Activated naive CD8-positive, alpha-beta T cell treated with anti-CD3 and anti-CD28 coated beads for 36 hours (primary cell): ENCODE results near the gene PPP4R1. TPM values are rescaled to one million over a fixed set of nuclear protein-coding genes. Genes with fewer than 3 reads are reported as not detected.

Source experiments
- DNase-seq: peaks from one replicate; pipeline ENCODE4 v3.0.0; 2021
- H3K27ac Mint-ChIP-seq: one replicate; pipeline ENCODE4 v1.8.0; 2022; ENCODE audit warnings: mild to moderate bottlenecking, moderate library complexity, mixed read lengths
- H3K27me3 Mint-ChIP-seq: one replicate; pipeline ENCODE4 v1.8.0; 2022; ENCODE audit warnings: mild to moderate bottlenecking, mixed read lengths
- H3K36me3 Mint-ChIP-seq: one replicate; pipeline ENCODE4 v1.8.0; 2021; ENCODE audit warnings: mild to moderate bottlenecking, mixed read lengths
- H3K4me1 Mint-ChIP-seq: one replicate; pipeline ENCODE4 v1.8.0; 2021; ENCODE audit warnings: mixed read lengths
- H3K4me3 Mint-ChIP-seq: one replicate; pipeline ENCODE4 v1.8.0; 2022; ENCODE audit warnings: mild to moderate bottlenecking, moderate library complexity, mixed read lengths
- H3K9me3 Mint-ChIP-seq: one replicate; pipeline ENCODE4 v1.8.0; 2022; ENCODE audit warnings: mixed read lengths
- total RNA-seq, 2 experiments: library from RNA; stranded (reverse); gene quantifications; one replicate each; pipeline ENCODE4 v1.2.3, GENCODE V29; 2021

The PPP4R1 gene
- total RNA-seq, 2 experiments from 2014 or later = 33.7 to 37.7 TPM

GRCh38 chr18:9586814-9587213, 27.5 kb downstream of the PPP4R1 start:
- Mint-ChIP-seq H3K4me3 (no peak overlapping the region), H3K36me3 (peaks cover 48% of the 10 kb centered on the region), H3K27me3 (no peaks in the 10 kb centered on the region), H3K27ac (no peak overlapping the region), H3K4me1 (no peaks in the 10 kb centered on the region), H3K9me3 (peaks cover 2% of the 10 kb centered on the region)
- no peak for DNase-seq

- peaks cover 5% of the 10 kb centered on the region for H3K9me3 Mint-ChIP-seq
- no peaks in the 10 kb centered on the region for H3K4me1 Mint-ChIP-seq
- H3K4me3 Mint-ChIP-seq = no peak overlapping the region
- no peaks in the 10 kb centered on the region for H3K27me3 Mint-ChIP-seq
- peaks cover 40% of the 10 kb centered on the region for H3K36me3 Mint-ChIP-seq
- H3K27ac Mint-ChIP-seq = no peak overlapping the region
- DNase-seq = no peak
These were observed 32.7 kb downstream of the PPP4R1 start for GRCh38 chr18:9581667-9582066.

GRCh38 chr18:9578306-9578705, 36.1 kb downstream of the PPP4R1 start:
- H3K27me3 Mint-ChIP-seq = no peaks in the 10 kb centered on the region
- peaks cover 27% of the 10 kb centered on the region for H3K36me3 Mint-ChIP-seq
- no peak for DNase-seq
- H3K9me3 Mint-ChIP-seq = peaks cover 5% of the 10 kb centered on the region
- H3K4me1 Mint-ChIP-seq = no peaks in the 10 kb centered on the region
- H3K27ac Mint-ChIP-seq = no peak overlapping the region
- H3K4me3 Mint-ChIP-seq = no peak overlapping the region

- Mint-ChIP-seq H3K4me3 (no peak overlapping the region), H3K4me1 (no peaks in the 10 kb centered on the region), H3K9me3 (peaks cover 5% of the 10 kb centered on the region), H3K27ac (no peak overlapping the region), H3K36me3 (peaks cover 19% of the 10 kb centered on the region), H3K27me3 (no peaks in the 10 kb centered on the region)
- DNase-seq = no peak
These were observed 37.0 kb downstream of the PPP4R1 start for GRCh38 chr18:9577361-9577760.

- Mint-ChIP-seq H3K4me1 (no peaks in the 10 kb centered on the region), H3K9me3 (no peaks in the 10 kb centered on the region)
These were observed 38.8 kb downstream of the PPP4R1 start for GRCh38 chr18:9575558-9575957.

GRCh38 chr18:9574473-9575115, 39.8 kb downstream of the PPP4R1 start:
- Mint-ChIP-seq H3K4me3 (no peak overlapping the region), H3K4me1 (no peaks in the 10 kb centered on the region), H3K27ac (no peak overlapping the region), H3K36me3 (peaks cover 3% of the 10 kb centered on the region), H3K27me3 (no peaks in the 10 kb centered on the region), H3K9me3 (no peaks in the 10 kb centered on the region)
- DNase-seq = no peak

More at GRCh38 chr18:9575558-9575957, 38.8 kb downstream of the PPP4R1 start:
- peak; percentile 2 for DNase-seq
- no peak overlapping the region for H3K27ac Mint-ChIP-seq
- no peaks in the 10 kb centered on the region for H3K27me3 Mint-ChIP-seq
- peaks cover 1% of the 10 kb centered on the region for H3K36me3 Mint-ChIP-seq
- H3K4me3 Mint-ChIP-seq = no peak overlapping the region

- no peak overlapping the region for H3K27ac Mint-ChIP-seq
- DNase-seq = no peak
- H3K4me3 Mint-ChIP-seq = no peak overlapping the region
- H3K27me3 Mint-ChIP-seq = no peaks in the 10 kb centered on the region
- H3K36me3 Mint-ChIP-seq = peaks cover 5% of the 10 kb centered on the region
- H3K9me3 Mint-ChIP-seq = no peaks in the 10 kb centered on the region
- no peaks in the 10 kb centered on the region for H3K4me1 Mint-ChIP-seq
These were observed 42.8 kb downstream of the PPP4R1 start for GRCh38 chr18:9571546-9571945.

GRCh38 chr18:9570255-9570654, 44.1 kb downstream of the PPP4R1 start:
- DNase-seq = no peak
- Mint-ChIP-seq H3K27me3 (no peaks in the 10 kb centered on the region), H3K36me3 (peaks cover 5% of the 10 kb centered on the region), H3K4me3 (no peak overlapping the region), H3K27ac (no peak overlapping the region), H3K4me1 (no peaks in the 10 kb centered on the region), H3K9me3 (no peaks in the 10 kb centered on the region)

- H3K27me3 Mint-ChIP-seq = no peaks in the 10 kb centered on the region
- H3K36me3 Mint-ChIP-seq = peaks cover 5% of the 10 kb centered on the region
- no peak overlapping the region for H3K4me3 Mint-ChIP-seq
- H3K27ac Mint-ChIP-seq = no peak overlapping the region
- no peak for DNase-seq
- H3K4me1 Mint-ChIP-seq = no peaks in the 10 kb centered on the region
- H3K9me3 Mint-ChIP-seq = no peaks in the 10 kb centered on the region
These were observed 45.2 kb downstream of the PPP4R1 start for GRCh38 chr18:9569178-9569577.

GRCh38 chr18:9568186-9568585, 46.2 kb downstream of the PPP4R1 start:
- Mint-ChIP-seq H3K4me3 (no peak overlapping the region), H3K9me3 (no peaks in the 10 kb centered on the region), H3K4me1 (no peaks in the 10 kb centered on the region), H3K27me3 (no peaks in the 10 kb centered on the region), H3K27ac (no peak overlapping the region), H3K36me3 (peaks cover 5% of the 10 kb centered on the region)
- no peak for DNase-seq

- no peaks in the 10 kb centered on the region for H3K27me3 Mint-ChIP-seq
- no peak overlapping the region for H3K27ac Mint-ChIP-seq
- no peaks in the 10 kb centered on the region for H3K9me3 Mint-ChIP-seq
- H3K4me1 Mint-ChIP-seq = no peaks in the 10 kb centered on the region
- no peak for DNase-seq
- peaks cover 10% of the 10 kb centered on the region for H3K36me3 Mint-ChIP-seq
- no peak overlapping the region for H3K4me3 Mint-ChIP-seq
These were observed 49.0 kb downstream of the PPP4R1 start for GRCh38 chr18:9565407-9565806.

GRCh38 chr18:9563331-9563730, 51.0 kb downstream of the PPP4R1 start:
- Mint-ChIP-seq H3K4me3 (no peak overlapping the region), H3K4me1 (no peaks in the 10 kb centered on the region), H3K36me3 (peaks cover 6% of the 10 kb centered on the region), H3K27ac (no peak overlapping the region), H3K27me3 (no peaks in the 10 kb centered on the region), H3K9me3 (no peaks in the 10 kb centered on the region)
- DNase-seq = no peak

GRCh38 chr18:9562584-9562983, 51.8 kb downstream of the PPP4R1 start:
- no peak for DNase-seq
- Mint-ChIP-seq H3K4me1 (no peaks in the 10 kb centered on the region), H3K9me3 (no peaks in the 10 kb centered on the region), H3K27ac (no peak overlapping the region), H3K4me3 (no peak overlapping the region), H3K27me3 (no peaks in the 10 kb centered on the region), H3K36me3 (peaks cover 6% of the 10 kb centered on the region)

- Mint-ChIP-seq H3K4me3 (no peak overlapping the region), H3K9me3 (no peaks in the 10 kb centered on the region), H3K27ac (no peak overlapping the region)
These were observed 52.6 kb downstream of the PPP4R1 start for GRCh38 chr18:9561759-9562158.

GRCh38 chr18:9559253-9559652, 55.1 kb downstream of the PPP4R1 start:
- Mint-ChIP-seq H3K9me3 (no peaks in the 10 kb centered on the region), H3K36me3 (peaks cover 19% of the 10 kb centered on the region), H3K4me1 (no peaks in the 10 kb centered on the region), H3K27ac (no peak overlapping the region), H3K4me3 (no peak overlapping the region), H3K27me3 (no peaks in the 10 kb centered on the region)
- no peak for DNase-seq

More at GRCh38 chr18:9561759-9562158, 52.6 kb downstream of the PPP4R1 start:
- Mint-ChIP-seq H3K27me3 (no peaks in the 10 kb centered on the region), H3K36me3 (peaks cover 6% of the 10 kb centered on the region), H3K4me1 (no peaks in the 10 kb centered on the region)
- no peak for DNase-seq

- Mint-ChIP-seq H3K27me3 (no peaks in the 10 kb centered on the region), H3K4me1 (no peaks in the 10 kb centered on the region), H3K4me3 (no peak overlapping the region), H3K36me3 (peaks cover 22% of the 10 kb centered on the region), H3K27ac (no peak overlapping the region), H3K9me3 (no peaks in the 10 kb centered on the region)
- DNase-seq = no peak
These were observed 55.8 kb downstream of the PPP4R1 start for GRCh38 chr18:9558387-9559064.
